Lower lobe of right lung (tissue), 2 donors: ENCODE measurements around the gene KMT5C. TPM values are rescaled to one million over a fixed set of nuclear protein-coding genes. Genes with fewer than 3 reads are reported as not detected.
"Not testable (repeated sequence)": the region's sequence is repeated elsewhere in the genome, so short reads cannot be mapped to it uniquely, and the experiment has no call there.

Source experiments
- ATAC-seq, 2 donors: fragments of 200-7000 bp; cut with Tn5 transposase; one replicate each; pipeline ENCODE4 v1.9.1; 2020 to 2022; ENCODE audit warnings: mild to moderate bottlenecking in 2 of 2, moderate library complexity in 2 of 2
- DNase-seq: peaks from one replicate; pipeline ENCODE4 v3.0.0-alpha.2; 2020
- H3K27ac ChIP-seq: fragments of 200-600 bp; one replicate; pipeline ENCODE4 v1.8.0; 2022
- H3K27me3 ChIP-seq: fragments of 200-600 bp; one replicate; pipeline ENCODE4 v1.8.0; 2022; ENCODE audit warnings: low read depth
- H3K36me3 ChIP-seq: fragments of 200-600 bp; one replicate; pipeline ENCODE4 v1.8.0; 2022; ENCODE audit warnings: mild to moderate bottlenecking
- H3K4me1 ChIP-seq: fragments of 200-600 bp; one replicate; pipeline ENCODE4 v1.8.0; 2022
- H3K4me3 ChIP-seq: fragments of 200-600 bp; one replicate; pipeline ENCODE4 v1.8.0; 2022; ENCODE audit warnings: mild to moderate bottlenecking
- H3K9me3 ChIP-seq: fragments of 200-600 bp; one replicate; pipeline ENCODE4 v1.8.0; 2022
- intact Hi-C: fragments of 100-400 bp; cut with DNase I; formaldehyde crosslinking; loops from one replicate; pipeline ENCODE4 v1.11.0; 2022
- total RNA-seq: library from RNA; stranded (reverse); fragmentation: NEBNext Ultra II Directional; extraction: Animal tissue kit (Norgen Biotek cat#: 25700); gene quantifications from one replicate; pipeline ENCODE4 v1.2.1, GENCODE V29; 2021
- TF ChIP-seq, protein P1 (sequence below): fragments of 200-600 bp; IDR thresholded peaks from one replicate; pipeline ENCODE4 v1.8.0; 2022; ENCODE audit warnings: antibody characterized with exemption, mild to moderate bottlenecking
- donor health status: DM: no; HTN: yes; CAD: no; lungs with severe emphysema.

KMT5C gene
- total RNA-seq, 1 donor from 2014 or later, result 14.7 TPM

DNA sequence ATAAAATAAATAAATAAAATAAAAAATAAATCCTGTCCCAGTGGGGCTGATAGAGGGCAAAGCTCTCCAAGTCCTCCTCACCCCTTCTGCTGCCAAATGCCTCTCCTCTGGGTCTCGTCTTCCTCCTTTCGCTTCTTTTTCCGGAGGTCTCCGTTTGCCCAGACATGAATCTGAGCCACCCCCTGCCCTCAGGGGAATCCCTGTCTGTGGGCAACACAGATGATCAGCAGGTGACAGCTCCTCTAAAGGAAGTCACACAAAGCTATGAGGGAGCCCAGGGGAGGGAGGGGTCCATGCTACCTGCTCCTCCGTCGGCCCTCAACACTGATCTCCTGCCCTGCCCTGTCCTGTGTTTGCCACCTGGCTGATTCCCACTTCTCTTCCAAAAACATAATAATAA, 15.0 kb upstream of the KMT5C start:
- Histone ChIP-seq H3K36me3 (no peaks in the 10 kb centered on the region), H3K27ac (peak overlapping the region; percentile 58), H3K9me3 (no peaks in the 10 kb centered on the region), H3K27me3 (peaks cover 5% of the 10 kb centered on the region), H3K4me1 (no peaks in the 10 kb centered on the region), H3K4me3 (peak overlapping the region; percentile 43)
- TF ChIP-seq, protein P1, sequence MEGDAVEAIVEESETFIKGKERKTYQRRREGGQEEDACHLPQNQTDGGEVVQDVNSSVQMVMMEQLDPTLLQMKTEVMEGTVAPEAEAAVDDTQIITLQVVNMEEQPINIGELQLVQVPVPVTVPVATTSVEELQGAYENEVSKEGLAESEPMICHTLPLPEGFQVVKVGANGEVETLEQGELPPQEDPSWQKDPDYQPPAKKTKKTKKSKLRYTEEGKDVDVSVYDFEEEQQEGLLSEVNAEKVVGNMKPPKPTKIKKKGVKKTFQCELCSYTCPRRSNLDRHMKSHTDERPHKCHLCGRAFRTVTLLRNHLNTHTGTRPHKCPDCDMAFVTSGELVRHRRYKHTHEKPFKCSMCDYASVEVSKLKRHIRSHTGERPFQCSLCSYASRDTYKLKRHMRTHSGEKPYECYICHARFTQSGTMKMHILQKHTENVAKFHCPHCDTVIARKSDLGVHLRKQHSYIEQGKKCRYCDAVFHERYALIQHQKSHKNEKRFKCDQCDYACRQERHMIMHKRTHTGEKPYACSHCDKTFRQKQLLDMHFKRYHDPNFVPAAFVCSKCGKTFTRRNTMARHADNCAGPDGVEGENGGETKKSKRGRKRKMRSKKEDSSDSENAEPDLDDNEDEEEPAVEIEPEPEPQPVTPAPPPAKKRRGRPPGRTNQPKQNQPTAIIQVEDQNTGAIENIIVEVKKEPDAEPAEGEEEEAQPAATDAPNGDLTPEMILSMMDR, result no peak
- DNase-seq (no peak), ATAC-seq (no peak)
- intact Hi-C loops, result no loop called here

DNA sequence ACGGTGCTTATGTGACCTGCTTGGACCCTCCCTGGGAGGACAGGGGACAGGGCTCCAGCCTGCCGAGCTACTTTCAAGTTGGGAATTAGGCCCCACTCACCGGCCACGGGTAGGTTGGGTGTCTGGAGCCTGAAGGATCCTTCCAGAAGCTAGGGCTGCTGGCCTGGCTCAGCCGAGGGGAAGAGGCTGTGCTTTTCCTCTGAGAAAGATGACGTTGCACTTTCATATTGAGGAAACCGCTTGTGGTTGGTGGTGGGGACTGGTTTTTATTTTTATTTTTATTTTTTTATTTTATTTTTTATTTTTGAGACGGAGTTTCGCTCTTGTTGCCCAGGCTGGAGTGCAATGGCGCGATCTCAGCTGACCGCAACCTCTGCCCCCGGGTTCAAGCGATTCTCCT, 14.5 kb upstream of the KMT5C start, which contains the start of gene TMEM150B:
Gene TMEM150B (minus strand): TSS at position 170 of the 400 bp plus-strand sequence. CDS start 4,305 bp downstream, outside the sequence.
- Histone ChIP-seq H3K4me3 (peak within 1 kb of the TSS; percentile 43), H3K27ac (peak within 1 kb of the TSS; percentile 58), H3K27me3 (peaks cover 1% of the 10 kb centered on the region), H3K36me3 (no peaks in the 10 kb centered on the region), H3K4me1 (no peaks in the 10 kb centered on the region), H3K9me3 (no peaks in the 10 kb centered on the region)
- ATAC-seq (peak in 1 of 2 donors; percentile 18), DNase-seq (no peak)
- intact Hi-C loops, result no loop called here
- TF ChIP-seq, protein P1, result no peak

DNA sequence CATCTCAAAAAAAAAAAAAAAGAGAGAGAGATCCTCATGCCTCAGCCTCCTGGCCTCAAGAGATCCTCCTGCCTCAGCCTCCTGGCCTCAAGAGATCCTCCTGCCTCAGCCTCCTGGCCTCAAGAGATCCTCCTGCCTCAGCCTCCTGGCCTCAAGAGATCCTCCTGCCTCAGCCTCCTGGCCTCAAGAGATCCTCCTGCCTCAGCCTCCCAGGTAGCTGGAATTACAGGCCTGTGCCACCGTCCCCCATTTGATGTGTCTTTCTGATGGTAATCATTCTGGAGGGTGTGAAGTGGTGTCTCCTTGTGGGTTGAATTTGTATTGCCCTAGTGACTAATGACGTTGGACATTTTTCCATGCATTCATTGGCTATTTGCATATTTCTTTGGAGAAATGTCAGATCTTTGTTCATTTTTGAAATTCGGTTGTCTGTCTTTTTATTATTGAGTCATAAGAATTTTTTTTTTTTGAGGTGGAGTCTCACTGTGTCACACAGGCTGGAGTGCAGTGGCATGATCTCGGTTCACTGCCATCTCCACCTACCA, 10.8 kb upstream of the KMT5C start:
- H3K27ac ChIP-seq, intact Hi-C loops, ATAC-seq, H3K27me3 ChIP-seq, DNase-seq, H3K36me3 ChIP-seq, H3K9me3 ChIP-seq, H3K4me3 ChIP-seq, H3K4me1 ChIP-seq: not testable (repeated sequence)

DNA sequence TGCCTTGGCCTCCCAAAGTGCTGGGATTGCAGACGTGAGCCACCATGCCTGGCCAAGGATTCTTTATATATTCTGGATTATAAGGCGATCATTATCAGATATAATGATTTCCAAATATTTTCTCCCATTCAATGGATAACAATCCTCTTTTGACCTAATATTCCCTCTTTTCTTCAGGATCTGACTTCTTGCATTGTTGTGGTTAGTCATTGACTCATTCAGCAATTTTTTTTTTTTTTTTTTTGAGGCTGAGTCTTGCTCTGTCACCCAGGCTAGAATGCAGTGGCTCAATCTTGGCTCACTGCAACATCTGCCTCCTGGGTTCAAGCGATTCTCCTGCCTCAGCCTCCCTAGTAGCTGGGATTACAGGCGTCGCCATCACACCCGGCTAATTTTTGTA, 9.9 kb upstream of the KMT5C start:
- H3K27ac ChIP-seq, ATAC-seq, H3K9me3 ChIP-seq, H3K4me3 ChIP-seq, intact Hi-C loops, DNase-seq, H3K4me1 ChIP-seq, H3K36me3 ChIP-seq: not testable (repeated sequence)
- H3K27me3 ChIP-seq, result peaks cover 12% of the 10 kb centered on the region

DNA sequence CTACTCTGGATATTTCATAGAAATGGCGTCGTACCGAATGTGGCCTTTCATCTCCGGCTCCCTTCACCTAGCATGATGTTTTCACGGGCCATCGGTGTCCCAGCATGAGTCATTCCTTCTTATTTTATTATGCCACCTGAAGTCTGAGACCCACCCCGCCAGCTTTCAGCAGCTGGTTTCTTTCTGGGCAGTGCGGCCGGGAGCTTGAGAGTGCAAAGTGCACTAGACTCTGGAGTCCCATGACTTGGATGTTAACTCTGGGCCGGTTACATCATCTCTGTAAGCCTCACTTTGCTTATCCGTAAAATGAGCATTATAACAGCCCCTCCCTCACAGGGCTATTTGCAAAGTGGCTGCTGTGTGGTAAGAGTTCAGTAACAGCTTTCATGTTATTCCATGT, 5.8 kb upstream of the KMT5C start:
- Histone ChIP-seq H3K27ac (no peak overlapping the region), H3K9me3 (no peaks in the 10 kb centered on the region), H3K27me3 (peaks cover 14% of the 10 kb centered on the region), H3K36me3 (no peaks in the 10 kb centered on the region), H3K4me1 (no peaks in the 10 kb centered on the region), H3K4me3 (no peak overlapping the region)
- TF ChIP-seq, protein P1, result no peak
- intact Hi-C loops, result no loop called here
- DNase-seq, result no peak
- ATAC-seq, result no peak

DNA sequence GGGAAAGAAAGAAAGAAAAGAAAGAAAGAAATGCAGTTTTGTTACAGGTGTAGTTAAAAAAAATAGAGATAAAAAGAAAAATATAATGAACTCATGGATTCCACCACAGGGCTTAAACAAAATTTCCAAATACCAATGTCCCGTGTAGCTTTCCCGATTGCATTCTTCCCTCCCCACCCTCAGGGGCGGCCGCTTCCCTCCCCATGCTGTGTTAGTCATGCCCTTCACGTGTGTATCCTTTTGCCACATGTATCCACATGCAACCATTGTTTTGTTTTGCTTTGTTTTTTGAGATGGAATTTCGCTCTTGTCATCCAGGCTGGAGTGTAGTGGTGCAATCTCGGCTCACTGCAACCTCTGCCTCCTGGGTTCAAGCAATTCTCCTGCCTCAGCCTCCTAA, 3.6 kb upstream of the KMT5C start:
- Histone ChIP-seq H3K4me1 (peaks cover 9% of the 10 kb centered on the region), H3K9me3 (no peaks in the 10 kb centered on the region), H3K4me3 (no peak overlapping the region), H3K36me3 (no peaks in the 10 kb centered on the region), H3K27ac (no peak overlapping the region), H3K27me3 (peaks cover 14% of the 10 kb centered on the region)
- TF ChIP-seq, protein P1, result no peak
- intact Hi-C loops, result no loop called here
- DNase-seq, result no peak
- no peak for ATAC-seq
